NCI-H748 (cell line): ENCODE results near the gene KRT71.

Experiments
- DNase-seq: peaks from one replicate; lab custom pipeline; 2025; ENCODE audit not compliant: unreplicated experiment; lab: John Stamatoyannopoulos, UW

Gene KRT71

GRCh38 chr12:52522346-52523011 is 30.5 kb downstream of the KRT71 start:
- DNase-seq = no peak

GRCh38 chr12:52521568-52522266 is 31.2 kb downstream of the KRT71 start:
- DNase-seq = no peak

- DNase-seq = no peak
Observed at GRCh38 chr12:52521175-52521567, 31.8 kb downstream of the KRT71 start.

- DNase-seq = no peak
Observed at GRCh38 chr12:52519826-52520662, 32.9 kb downstream of the KRT71 start, which contains the start of gene KRT5. Gene KRT5 (minus strand): TSS chr12:52520394. CDS start chr12:52520296, 98 bp downstream.

- DNase-seq = no peak
Observed at GRCh38 chr12:52519387-52519703, 33.6 kb downstream of the KRT71 start.

GRCh38 chr12:52518574-52519386 is 34.2 kb downstream of the KRT71 start:
- no peak for DNase-seq

GRCh38 chr12:52517888-52518287 is 35.1 kb downstream of the KRT71 start:
- DNase-seq = no peak

GRCh38 chr12:52517005-52517835 is 35.7 kb downstream of the KRT71 start:
- no peak for DNase-seq

- no peak for DNase-seq
Observed at GRCh38 chr12:52515927-52516831, 36.8 kb downstream of the KRT71 start.

- DNase-seq = no peak
Observed at GRCh38 chr12:52515319-52515646, 37.7 kb downstream of the KRT71 start.

GRCh38 chr12:52514471-52515318 is 38.2 kb downstream of the KRT71 start:
- no peak for DNase-seq

- DNase-seq = no peak
Observed at GRCh38 chr12:52513736-52514135, 39.2 kb downstream of the KRT71 start.

GRCh38 chr12:52508211-52508610 is 44.7 kb downstream of the KRT71 start:
- no peak for DNase-seq

GRCh38 chr12:52506858-52507715 is 45.9 kb downstream of the KRT71 start:
- DNase-seq = peak; percentile 47

GRCh38 chr12:52502877-52503276 is 50.1 kb downstream of the KRT71 start:
- no peak for DNase-seq

- DNase-seq = no peak
Observed at GRCh38 chr12:52501490-52501889, 51.5 kb downstream of the KRT71 start.

GRCh38 chr12:52500574-52500973 is 52.4 kb downstream of the KRT71 start:
- DNase-seq = peak; percentile 80
